ENCODE results near the gene DNAH10. TPM values are rescaled to one million over a fixed set of nuclear protein-coding genes. Genes with fewer than 3 reads are reported as not detected.

Gene DNAH10
- total and polyA plus RNA-seq, 8 donors: 0.02 to 0.59 (median 0.09) TPM; not detected in 1

- DNase-seq (no peak), FAIRE-seq (no peak), ATAC-seq (no peak)
- WGBS, 2 donors: 61 to 65% methylated on average over 2 of the region's 2 CpGs
- H3K9me3 ChIP-seq: no peaks in the 10 kb centered on the region
- no peak for TF ChIP-seq CTCF (IDR thresholded peaks at IDR 0.05)
- no peaks in the 10 kb centered on the region for H3K36me3 ChIP-seq
- H3K27ac ChIP-seq: no peak overlapping the region
- no peaks in the 10 kb centered on the region for H3K27me3 ChIP-seq
- no peak overlapping the region for H3K4me3 ChIP-seq
- intact Hi-C loops (cut with DNase I): no loop called here
- peaks cover 0 to 16% (median 9%) of the 10 kb centered on the region in 3 donors for H3K4me1 ChIP-seq
These were observed 46.9 kb upstream of the DNAH10 start for GRCh38 chr12:123715195-123715594.

- FAIRE-seq: no peak
- Histone ChIP-seq H3K9me3 (no peaks in the 10 kb centered on the region), H3K27me3 (no peaks in the 10 kb centered on the region), H3K36me3 (peaks cover 0 to under 1% (median 0%) of the 10 kb centered on the region in 3 donors), H3K4me3 (no peak overlapping the region), H3K4me1 (peaks cover 0 to 14% (median 9%) of the 10 kb centered on the region in 3 donors), H3K27ac (no peak overlapping the region)
- no peak for DNase-seq
- TF ChIP-seq CTCF (IDR thresholded peaks at IDR 0.05): no peak
- ATAC-seq: no peak
- 93 to 94% methylated on average over 3 of the region's 3 CpGs for WGBS, 2 donors
- intact Hi-C loops (cut with DNase I): no loop called here
These were observed 44.8 kb upstream of the DNAH10 start for GRCh38 chr12:123717350-123717749.

GRCh38 chr12:123720141-123720814 lies 41.8 kb upstream of the DNAH10 start:
- 93% methylated on average over 5 of the region's 5 CpGs for WGBS, 2 donors
- no peak overlapping the region for H3K27ac ChIP-seq
- no peaks in the 10 kb centered on the region for H3K9me3 ChIP-seq
- FAIRE-seq: no peak
- no peak for DNase-seq
- H3K27me3 ChIP-seq: no peaks in the 10 kb centered on the region
- intact Hi-C loops (cut with DNase I): no loop called here
- H3K4me3 ChIP-seq: no peak overlapping the region
- no peak for ATAC-seq
- peaks cover 0 to 16% (median 0%) of the 10 kb centered on the region in 3 donors for H3K36me3 ChIP-seq
- no peaks in the 10 kb centered on the region for H3K4me1 ChIP-seq
- TF ChIP-seq CTCF (IDR thresholded peaks at IDR 0.05): no peak

GRCh38 chr12:123721245-123721644 lies 40.9 kb upstream of the DNAH10 start:
- no peak for TF ChIP-seq CTCF (IDR thresholded peaks at IDR 0.05)
- ATAC-seq: no peak
- whole genome bisulfite sequencing, 2 donors: 82 to 100% methylated on average over 2 of the region's 2 CpGs
- FAIRE-seq: no peak
- no peaks in the 10 kb centered on the region for H3K27me3 ChIP-seq
- H3K4me3 ChIP-seq: no peak overlapping the region
- DNase-seq: no peak
- peaks cover 0 to 20% (median 0%) of the 10 kb centered on the region in 3 donors for H3K36me3 ChIP-seq
- no peaks in the 10 kb centered on the region for H3K9me3 ChIP-seq
- no peak overlapping the region for H3K27ac ChIP-seq
- intact Hi-C loops (cut with DNase I): no loop called here
- H3K4me1 ChIP-seq: no peaks in the 10 kb centered on the region

- no peak for FAIRE-seq
- no peak for TF ChIP-seq CTCF (IDR thresholded peaks at IDR 0.05)
- no peak overlapping the region for H3K4me3 ChIP-seq
- H3K9me3 ChIP-seq: no peaks in the 10 kb centered on the region
- WGBS, 2 donors: 79 to 83% methylated on average over 8 of the region's 8 CpGs
- H3K4me1 ChIP-seq: no peaks in the 10 kb centered on the region
- intact Hi-C loops (cut with DNase I): no loop called here
- no peaks in the 10 kb centered on the region for H3K27me3 ChIP-seq
- peaks cover 0 to 29% (median 0%) of the 10 kb centered on the region in 3 donors for H3K36me3 ChIP-seq
- no peak overlapping the region for H3K27ac ChIP-seq
- no peak for DNase-seq
- no peak for ATAC-seq
These were observed 39.1 kb upstream of the DNAH10 start for GRCh38 chr12:123723011-123723410.
